Caco-2 (cell line): Measurements from ENCODE around the gene GLYATL1B. TPM values are rescaled to one million over a fixed set of nuclear protein-coding genes. Genes with fewer than 3 reads are reported as not detected.
"Not testable (repeated sequence)": the region's sequence is repeated elsewhere in the genome, so short reads cannot be mapped to it uniquely, and the experiment has no call there.

Experiments
- BruUV-seq: library from RNA; stranded (reverse); fragments of 400-500 nt; replicated peaks from 2 replicates; lab custom pipeline; 2021; lab: Mats Ljungman, UMichigan
- CTCF ChIA-PET: fragments of 300-600 bp; sonication (Branson Sonifier 250); formaldehyde crosslinking; loops from one replicate; lab custom pipeline; 2022; ENCODE audit warnings: antibody characterized with exemption; lab: Charles Lee
- POLR2A ChIA-PET: fragments of 300-600 bp; sonication (Branson Sonifier 250); formaldehyde crosslinking; loops from one replicate; lab custom pipeline; 2022; ENCODE audit warnings: antibody characterized with exemption; lab: Charles Lee
- DNase-seq, 2 experiments: peaks; one replicate each; pipeline versions ENCODE4 v3.0.0 to v3.0.0-alpha.2; 2020 to 2022
- H3K27me3 ChIP-seq: replicated peaks from 2 replicates; pipeline ENCODE4 v1.6.0; 2011; ENCODE audit warnings: low read length; ENCODE audit not compliant: control insufficient read depth, insufficient read depth
- H3K36me3 ChIP-seq: 2 replicates; pipeline ENCODE4 v1.5.1; 2011; ENCODE audit warnings: low read length; ENCODE audit not compliant: control insufficient read depth, insufficient read depth
- H3K4me1 ChIP-seq: fragments of 250-450 bp; sonication (Bioruptor Pico); 2 replicates; pipeline ENCODE4 v1.5.1; 2020; ENCODE audit warnings: mild to moderate bottlenecking
- H3K4me3 ChIP-seq: 2 replicates; pipeline ENCODE4 v1.5.1; 2011; ENCODE audit warnings: low read depth, mild to moderate bottlenecking, control low read depth, low read length
- H3K9me3 ChIP-seq: fragments of 250-450 bp; sonication (Bioruptor Pico); 2 replicates; pipeline ENCODE4 v1.5.1; 2020; ENCODE audit warnings: mild to moderate bottlenecking, moderate library complexity
- H3K27ac Mint-ChIP-seq: one replicate; pipeline ENCODE4 v1.8.0; 2022; ENCODE audit warnings: mixed read lengths; ENCODE audit not compliant: unreplicated experiment
- H3K27me3 Mint-ChIP-seq: one replicate; pipeline ENCODE4 v1.8.0; 2022; ENCODE audit warnings: mixed read lengths; ENCODE audit not compliant: insufficient read depth, unreplicated experiment
- H3K36me3 Mint-ChIP-seq: one replicate; pipeline ENCODE4 v1.8.0; 2022; ENCODE audit warnings: mild to moderate bottlenecking, mixed read lengths; ENCODE audit not compliant: insufficient read depth, unreplicated experiment
- H3K4me1 Mint-ChIP-seq: one replicate; pipeline ENCODE4 v1.8.0; 2022; ENCODE audit warnings: low read depth, mixed read lengths; ENCODE audit not compliant: unreplicated experiment
- H3K4me3 Mint-ChIP-seq: one replicate; pipeline ENCODE4 v1.8.0; 2022; ENCODE audit warnings: mild to moderate bottlenecking, moderate library complexity, mixed read lengths; ENCODE audit not compliant: unreplicated experiment
- H3K9me3 Mint-ChIP-seq: one replicate; pipeline ENCODE4 v1.8.0; 2022; ENCODE audit warnings: mixed read lengths; ENCODE audit not compliant: unreplicated experiment
- CTCF ChIP-seq, 2 experiments: fragments of 200-600 bp in 1 of 2; IDR thresholded peaks; 1 replicate in 1 of 2; 2 replicates in 1 of 2; pipeline versions ENCODE4 v1.5.1 to v1.8.0; 2011 to 2022; ENCODE audit warnings: antibody characterized with exemption in 1 of 2, control low read depth in 1 of 2, inconsistent platforms in 1 of 2, low read depth in 1 of 2, low read length in 1 of 2, mild to moderate bottlenecking in 1 of 2, moderate library complexity in 1 of 2; ENCODE audit not compliant: insufficient read depth in 1 of 2, severe bottlenecking in 1 of 2, unreplicated experiment in 1 of 2
- intact Hi-C: fragments of 100-400 bp; cut with micrococcal nuclease; formaldehyde crosslinking; loops from one replicate; pipeline ENCODE4 v1.10.0; 2022; ENCODE audit not compliant: unreplicated experiment
- total RNA-seq: library from RNA; stranded (reverse); gene quantifications from 2 replicates; pipeline ENCODE4 v1.2.3, GENCODE V29; 2022

GLYATL1B gene
- total RNA-seq, 1 experiment from 2014 or later: not detected

- DNase-seq: no peak
- peaks cover 28% of the 10 kb centered on the region for H3K9me3 Mint-ChIP-seq
Measured at GRCh38 chr11:59119826-59120225, 33.7 kb downstream of the GLYATL1B start.

GRCh38 chr11:59135648-59136461 lies 49.7 kb downstream of the GLYATL1B start:
- TF ChIP-seq CTCF (IDR thresholded peaks at IDR 0.05; ENCODE audit: insufficient read depth in 1 of 2, low read depth in 1 of 2, low read length in 1 of 2, severe bottlenecking in 1 of 2, unreplicated experiment in 1 of 2): peak; percentile 79 to 88
- Mint-ChIP-seq H3K27me3 (no peaks in the 10 kb centered on the region), H3K4me1 (peaks cover 1% of the 10 kb centered on the region), H3K36me3 (peaks cover 35% of the 10 kb centered on the region), H3K4me3 (no peak overlapping the region), H3K27ac (no peak overlapping the region), H3K9me3 (peaks cover 24% of the 10 kb centered on the region)
- Histone ChIP-seq H3K4me1 (no peaks in the 10 kb centered on the region), H3K4me3 (no peak overlapping the region), H3K36me3 (0 out of 2 replicates have a peak, but pooled peaks cover 2% of the 10 kb centered on the region), H3K9me3 (peaks cover 20% of the 10 kb centered on the region), H3K27me3 (no peaks in the 10 kb centered on the region)
- ChIA-PET CTCF (interaction anchor here (0.8 to 2.0 kb wide), 5 partner anchors 9 to 50 kb away, joined by 3 to 5 read pairs (median 3); no protein-coding TSS in a partner anchor), POLR2A (interaction anchor here (0.6 kb wide), 1 partner anchor 75 kb away, joined by 3 read pairs; no protein-coding TSS in a partner anchor)
- DNase-seq: peak; percentile 53 to 77
- no TSS peak for BruUV-seq
- intact Hi-C loops: loop anchor here (1.0 kb wide), 1 partner anchor 39 kb away; no protein-coding TSS in a partner anchor

More at GRCh38 chr11:59119826-59120225, 33.7 kb downstream of the GLYATL1B start:
- intact Hi-C loops: no loop called here
- Histone ChIP-seq H3K27me3 (no peaks in the 10 kb centered on the region), H3K4me3 (no peak overlapping the region), H3K36me3 (peaks cover 2% of the 10 kb centered on the region), H3K9me3 (peaks cover 25% of the 10 kb centered on the region), H3K4me1 (no peaks in the 10 kb centered on the region)
- no peaks in the 10 kb centered on the region for H3K27me3 Mint-ChIP-seq
- no TSS peak for BruUV-seq
- H3K4me1 Mint-ChIP-seq: no peaks in the 10 kb centered on the region
- no peak for TF ChIP-seq CTCF (IDR thresholded peaks at IDR 0.05; ENCODE audit: insufficient read depth in 1 of 2, low read depth in 1 of 2, low read length in 1 of 2, severe bottlenecking in 1 of 2, unreplicated experiment in 1 of 2)
- H3K27ac Mint-ChIP-seq: no peak overlapping the region
- peaks cover 81% of the 10 kb centered on the region for H3K36me3 Mint-ChIP-seq
- POLR2A ChIA-PET: no interaction called here
- CTCF ChIA-PET: no interaction called here
- no peak overlapping the region for H3K4me3 Mint-ChIP-seq

- intact Hi-C loops: loop anchor here (1.0 kb wide), 1 partner anchor 39 kb away; no protein-coding TSS in a partner anchor
- BruUV-seq, H3K27me3 ChIP-seq, H3K4me3 ChIP-seq, H3K27me3 Mint-ChIP-seq, H3K4me1 Mint-ChIP-seq, H3K4me3 Mint-ChIP-seq, H3K27ac Mint-ChIP-seq, H3K4me1 ChIP-seq, DNase-seq, H3K36me3 ChIP-seq: not testable (repeated sequence)
- ChIA-PET POLR2A (interaction anchor here (0.6 kb wide), 1 partner anchor 76 kb away, joined by 3 read pairs; no protein-coding TSS in a partner anchor), CTCF (interaction anchor here (1.0 to 2.0 kb wide), 2 partner anchors 18 to 30 kb away, joined by 3 to 4 read pairs; no protein-coding TSS in a partner anchor)
- Mint-ChIP-seq H3K9me3 (peaks cover 19% of the 10 kb centered on the region), H3K36me3 (peaks cover 28% of the 10 kb centered on the region)
- peaks cover 13% of the 10 kb centered on the region for H3K9me3 ChIP-seq
Measured at GRCh38 chr11:59136551-59136950, 50.4 kb downstream of the GLYATL1B start.
